Smooth muscle cell of bladder (primary cell): ENCODE results near the gene ERCC6L. TPM values are rescaled to one million over a fixed set of nuclear protein-coding genes. Genes with fewer than 3 reads are reported as not detected.

Source experiments
- total RNA-seq: library from RNA; depleted of rRNA; stranded (reverse); fragments of >200 nt; gene quantifications from 2 replicates; pipeline ENCODE4 v1.2.3, GENCODE V29; 2014

Gene ERCC6L
- 0.28 TPM in 2 replicates for total RNA-seq

GRCh38 chrX:72238721-72239475, at the start of gene ERCC6L:
Gene ERCC6L (minus strand): TSS chrX:72239027. CDS start chrX:72238911, 116 bp downstream.

GRCh38 chrX:72181178-72182125, 57.4 kb downstream of the ERCC6L start, which contains the start of gene PIN4:
Gene PIN4 (plus strand): TSS chrX:72181757. CDS start chrX:72181786, 29 bp downstream.

Other genes with a start within 250 kb of the ERCC6L start
- gene RTL5, start 107.1 kb downstream of the ERCC6L start, total RNA-seq: 0.85 and 1.6 TPM in 2 replicates
- 17.9 and 22.2 TPM in 2 replicates for gene PIN4, start 57.3 kb downstream of the ERCC6L start, total RNA-seq
- gene RPS4X, start 38.2 kb upstream of the ERCC6L start, total RNA-seq: 870 and 1,187 TPM in 2 replicates
- not detected in 2 replicates for gene CITED1, start 66.9 kb upstream of the ERCC6L start, total RNA-seq